ACC112 (cell line): ENCODE data around the gene LAMA5.

ENCODE experiments used
- H2AFZ ChIP-seq: fragments of 200-600 bp; sonication (generic); one replicate; pipeline ENCODE4 v1.6.0; 2017; ENCODE audit warnings: antibody characterized with exemption, low read length; ENCODE audit not compliant: unreplicated experiment
- H3K27ac ChIP-seq: fragments of 200-600 bp; sonication (generic); 2 replicates; pipeline ENCODE4 v1.5.1; 2014; ENCODE audit warnings: low read depth, mild to moderate bottlenecking, antibody characterized with exemption, low read length, moderate library complexity
- H3K27me3 ChIP-seq: fragments of 200-600 bp; sonication (generic); 2 replicates; pipeline ENCODE4 v1.6.1; 2014; ENCODE audit warnings: mild to moderate bottlenecking, antibody characterized with exemption, low read length, moderate library complexity, mixed read lengths; ENCODE audit not compliant: insufficient read depth
- H3K36me3 ChIP-seq: fragments of 200-600 bp; sonication (generic); 2 replicates; pipeline ENCODE4 v1.6.1; 2016; ENCODE audit warnings: mild to moderate bottlenecking, antibody characterized with exemption, low read length, moderate library complexity, mixed read lengths; ENCODE audit not compliant: insufficient read depth
- H3K4me1 ChIP-seq: fragments of 200-600 bp; sonication (generic); one replicate; pipeline ENCODE4 v1.6.1; 2016; ENCODE audit warnings: low read length, mixed read lengths; ENCODE audit not compliant: insufficient read depth, unreplicated experiment, control insufficient read depth
- H3K4me3 ChIP-seq: fragments of 200-600 bp; sonication (generic); 2 replicates; pipeline ENCODE4 v1.5.1; 2014; ENCODE audit warnings: mild to moderate bottlenecking, low read depth, low read length
- H3K79me2 ChIP-seq: fragments of 200-600 bp; sonication (generic); one replicate; pipeline ENCODE4 v1.6.0; 2016; ENCODE audit warnings: low read length; ENCODE audit not compliant: control insufficient read depth, unreplicated experiment, insufficient read depth

The LAMA5 gene

DNA sequence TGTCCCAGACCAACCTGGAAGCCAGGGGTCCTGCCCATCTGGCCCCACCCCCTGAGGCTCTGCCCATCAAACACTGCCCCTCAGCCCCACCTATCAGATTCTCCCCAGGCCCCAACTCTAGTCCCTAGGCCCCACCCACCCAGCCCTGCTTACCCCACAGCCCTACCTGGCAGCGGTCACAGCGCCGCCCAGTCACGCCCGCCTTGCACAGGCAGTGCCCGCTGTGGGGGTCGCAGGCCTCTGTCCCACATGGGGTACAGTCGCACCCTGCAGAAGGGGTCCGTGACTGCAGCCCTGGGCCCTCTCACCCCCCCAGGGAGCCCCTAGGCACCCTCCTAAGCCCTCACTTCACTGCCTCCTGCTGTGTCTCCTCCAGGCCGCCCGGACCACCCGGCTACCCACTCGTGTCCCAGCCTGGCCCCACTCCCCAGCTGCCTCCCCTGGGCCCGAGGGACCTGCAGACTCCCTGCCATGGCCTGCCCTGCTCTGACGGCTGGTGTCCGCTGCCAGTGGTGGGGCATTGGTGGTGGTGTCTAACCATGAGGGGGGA is 44.5 kb downstream of the LAMA5 start:
- H3K27me3 ChIP-seq: no peaks in the 10 kb centered on the region

DNA sequence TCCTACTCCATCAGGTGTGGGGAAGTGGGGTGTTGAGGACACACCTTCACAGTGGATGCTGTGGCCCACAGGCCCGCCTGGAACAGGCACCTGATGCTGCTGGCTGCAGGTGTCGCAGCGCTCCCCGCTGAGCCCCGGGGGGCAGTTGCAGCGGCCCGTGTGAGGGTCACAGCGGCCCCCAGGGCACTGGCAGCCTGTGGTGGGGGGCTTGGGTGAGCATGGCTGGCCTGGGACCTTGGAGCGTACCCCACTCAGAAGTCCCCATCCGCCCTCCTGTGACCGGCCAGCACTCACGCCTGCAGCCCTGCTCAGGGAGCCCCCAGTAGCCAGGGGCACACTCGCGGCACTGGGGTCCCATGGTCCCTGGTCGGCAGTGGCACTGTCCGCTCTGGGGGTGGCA is 45.1 kb downstream of the LAMA5 start:
- H3K79me2 ChIP-seq: no peaks in the 10 kb centered on the region

More for the DNA sequence above, 44.5 kb downstream of the LAMA5 start:
- peaks cover 9% of the 10 kb centered on the region; the same call in 1 of the 2 replicates for H3K36me3 ChIP-seq
- H3K27ac ChIP-seq: no peak overlapping the region
- no peaks in the 10 kb centered on the region for H3K4me1 ChIP-seq
- no peaks in the 10 kb centered on the region for H3K79me2 ChIP-seq
- no peak overlapping the region for H2AFZ ChIP-seq
- H3K4me3 ChIP-seq: no peak overlapping the region

GRCh38 chr20:62321521-62321948 is 45.6 kb downstream of the LAMA5 start:
- H3K27ac ChIP-seq: no peak overlapping the region
- peaks cover 8% of the 10 kb centered on the region; the same call in 1 of the 2 replicates for H3K36me3 ChIP-seq
- no peaks in the 10 kb centered on the region for H3K4me1 ChIP-seq
- H3K27me3 ChIP-seq: no peaks in the 10 kb centered on the region
- no peaks in the 10 kb centered on the region for H3K79me2 ChIP-seq
- no peak overlapping the region for H3K4me3 ChIP-seq
- H2AFZ ChIP-seq: no peak overlapping the region

More for the DNA sequence above, 45.1 kb downstream of the LAMA5 start:
- H3K27ac ChIP-seq: no peak overlapping the region
- no peak overlapping the region for H2AFZ ChIP-seq
- H3K27me3 ChIP-seq: no peaks in the 10 kb centered on the region
- H3K4me3 ChIP-seq: no peak overlapping the region
- no peaks in the 10 kb centered on the region for H3K4me1 ChIP-seq
- H3K36me3 ChIP-seq: peaks cover 9% of the 10 kb centered on the region; the same call in 1 of the 2 replicates

GRCh38 chr20:62320581-62321354 is 46.3 kb downstream of the LAMA5 start:
- no peaks in the 10 kb centered on the region for H3K79me2 ChIP-seq
- no peak overlapping the region for H2AFZ ChIP-seq
- no peaks in the 10 kb centered on the region for H3K27me3 ChIP-seq
- H3K4me1 ChIP-seq: no peaks in the 10 kb centered on the region
- no peak overlapping the region for H3K4me3 ChIP-seq
- no peak overlapping the region for H3K27ac ChIP-seq
- H3K36me3 ChIP-seq: peaks cover 5% of the 10 kb centered on the region; the same call in 1 of the 2 replicates

- H2AFZ ChIP-seq: no peak overlapping the region
- H3K4me3 ChIP-seq: no peak overlapping the region
- H3K4me1 ChIP-seq: no peaks in the 10 kb centered on the region
- no peaks in the 10 kb centered on the region for H3K79me2 ChIP-seq
- H3K27me3 ChIP-seq: no peaks in the 10 kb centered on the region
- H3K36me3 ChIP-seq: peaks cover 5% of the 10 kb centered on the region; the same call in 1 of the 2 replicates
- no peak overlapping the region for H3K27ac ChIP-seq
Observed at GRCh38 chr20:62319346-62319909, 47.7 kb downstream of the LAMA5 start.

DNA sequence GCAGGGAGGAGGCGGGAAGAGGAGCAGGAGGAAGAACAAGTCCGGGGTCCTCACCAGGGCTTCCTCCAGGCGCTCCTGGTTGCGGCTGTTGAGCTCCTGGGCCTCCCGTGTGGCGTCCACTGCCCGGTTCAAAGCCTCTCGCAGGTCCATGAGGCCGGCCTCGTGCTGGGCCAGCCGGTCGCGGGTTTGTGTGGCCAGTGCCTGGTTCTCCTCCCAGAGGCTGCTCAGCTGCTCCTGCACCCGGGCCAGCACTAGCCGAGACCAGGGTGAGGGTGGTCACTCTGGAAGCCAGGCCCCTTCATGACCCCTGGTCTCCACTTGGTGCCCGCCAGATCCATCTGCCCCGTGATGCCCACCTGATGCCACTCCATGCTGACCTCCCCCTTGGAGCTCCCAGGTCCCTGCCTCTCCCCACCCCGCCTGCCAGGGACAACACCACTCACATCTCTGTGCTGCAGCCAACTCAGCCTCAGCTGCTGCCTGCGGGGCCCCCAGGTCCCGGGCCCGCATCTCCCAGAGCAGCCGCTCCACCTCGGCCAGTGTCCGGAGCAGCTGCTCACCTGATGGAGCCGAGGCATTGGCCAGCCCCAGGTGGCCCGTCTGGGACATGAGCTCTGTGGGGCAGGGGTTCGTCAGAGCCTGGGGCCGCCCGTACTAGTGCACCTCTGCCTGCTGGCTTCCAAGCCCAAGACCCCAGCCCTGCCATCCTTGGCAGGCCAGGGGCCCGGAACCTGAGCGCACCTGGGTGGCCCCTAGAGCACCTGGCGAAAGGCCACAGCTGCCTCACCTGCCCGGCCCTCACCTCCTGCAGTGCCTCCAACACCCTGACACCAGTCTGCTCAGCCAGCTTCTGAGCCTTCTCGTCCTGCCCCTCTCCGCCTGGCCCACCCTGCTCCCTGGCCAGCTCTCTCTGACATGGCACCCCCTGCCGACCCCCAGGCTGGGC is 48.4 kb downstream of the LAMA5 start:
- no peaks in the 10 kb centered on the region for H3K27me3 ChIP-seq
- H3K27ac ChIP-seq: no peak overlapping the region
- peaks cover 5% of the 10 kb centered on the region; the same call in 1 of the 2 replicates for H3K36me3 ChIP-seq

DNA sequence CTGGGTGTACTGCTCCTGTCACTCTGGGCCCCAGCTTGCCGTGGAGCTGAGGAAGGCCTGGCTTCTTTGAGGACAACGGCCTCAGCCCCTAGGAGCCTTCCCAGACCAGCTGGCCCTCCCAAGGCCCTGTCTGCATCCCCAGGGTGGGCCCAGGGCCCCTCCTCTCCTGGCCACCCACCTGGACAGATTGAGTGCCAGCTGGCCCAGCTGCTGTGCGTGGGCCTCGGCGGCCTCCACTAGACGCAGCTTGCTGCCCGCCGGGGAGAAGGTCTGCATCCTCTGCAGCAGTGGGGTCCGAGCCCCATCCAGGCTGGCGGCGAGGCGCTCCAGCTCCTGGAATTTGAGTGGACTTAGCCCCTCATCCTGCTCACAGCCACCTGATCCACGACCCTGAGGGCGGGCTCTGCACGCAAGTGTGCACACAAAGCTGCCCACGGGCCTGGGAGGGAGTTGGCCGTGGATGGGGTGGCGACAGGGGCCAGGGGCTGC is 49.9 kb downstream of the LAMA5 start:
- Histone ChIP-seq H3K4me3 (no peak overlapping the region), H3K27me3 (no peaks in the 10 kb centered on the region), H2AFZ (no peak overlapping the region), H3K27ac (no peak overlapping the region), H3K36me3 (peaks cover 5% of the 10 kb centered on the region; the same call in 1 of the 2 replicates), H3K4me1 (no peaks in the 10 kb centered on the region), H3K79me2 (no peaks in the 10 kb centered on the region)

More for the DNA sequence above, 48.4 kb downstream of the LAMA5 start:
- no peaks in the 10 kb centered on the region for H3K79me2 ChIP-seq
- H3K4me3 ChIP-seq: no peak overlapping the region
- H2AFZ ChIP-seq: no peak overlapping the region
- no peaks in the 10 kb centered on the region for H3K4me1 ChIP-seq

DNA sequence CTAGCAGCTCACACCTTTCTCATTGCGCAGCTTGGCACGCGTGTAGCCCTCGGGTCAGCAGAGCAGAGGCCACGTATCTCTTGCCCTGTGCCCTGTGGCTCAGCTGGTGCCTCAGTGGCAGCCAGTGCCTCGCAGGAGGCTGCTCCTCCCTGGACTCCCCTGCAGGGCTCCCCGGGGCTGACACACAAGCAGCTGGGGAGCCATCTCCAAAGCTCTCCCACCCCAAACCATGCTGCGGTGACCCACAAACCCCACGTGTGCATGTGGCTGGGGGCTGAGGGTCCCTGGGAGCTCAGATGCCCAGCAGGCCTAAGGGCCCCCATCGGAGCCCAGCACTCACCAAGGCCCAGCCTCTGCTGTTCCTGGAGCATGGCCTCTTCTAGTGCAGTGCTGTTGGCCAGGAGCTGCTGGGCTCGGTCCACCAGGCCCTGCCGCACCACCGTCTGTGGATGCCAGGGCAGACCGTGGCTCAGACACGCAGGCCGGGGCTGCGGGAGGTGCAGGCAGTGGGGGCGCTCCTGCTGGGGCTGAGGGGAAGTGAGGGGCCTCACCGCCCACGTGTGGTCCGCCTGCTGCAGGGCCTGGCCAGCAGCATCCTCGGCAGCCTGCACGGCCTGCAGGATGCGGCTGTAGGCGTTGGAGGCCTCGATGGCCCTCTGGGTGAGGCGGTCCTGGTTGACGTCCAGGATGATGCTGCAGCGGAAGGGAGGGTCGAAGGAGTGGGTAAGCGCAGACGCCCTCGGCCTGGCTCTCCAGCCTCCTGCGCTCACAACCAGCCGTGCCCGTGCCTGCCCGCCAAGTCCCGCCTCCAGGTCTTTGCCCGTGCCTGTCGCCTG is 50.6 kb downstream of the LAMA5 start:
- H3K36me3 ChIP-seq: no peaks in the 10 kb centered on the region; the same call in 1 of the 2 replicates
- H3K4me3 ChIP-seq: no peak overlapping the region

GRCh38 chr20:62315773-62316172 is 51.3 kb downstream of the LAMA5 start:
- Histone ChIP-seq H3K27ac (no peak overlapping the region), H3K27me3 (no peaks in the 10 kb centered on the region), H3K36me3 (no peaks in the 10 kb centered on the region; the same call in 1 of the 2 replicates), H3K4me3 (no peak overlapping the region), H3K79me2 (no peaks in the 10 kb centered on the region), H3K4me1 (no peaks in the 10 kb centered on the region), H2AFZ (no peak overlapping the region)

More for the DNA sequence above, 50.6 kb downstream of the LAMA5 start:
- no peak overlapping the region for H3K27ac ChIP-seq
- no peaks in the 10 kb centered on the region for H3K27me3 ChIP-seq
- no peaks in the 10 kb centered on the region for H3K79me2 ChIP-seq
- H2AFZ ChIP-seq: no peak overlapping the region
- H3K4me1 ChIP-seq: no peaks in the 10 kb centered on the region
